GM23338 (cell line): ENCODE measurements around the gene ACOT13.

Source experiments
- STAT1 ChIP-seq: IDR thresholded peaks from one replicate; pipeline ENCODE4 v1.6.1; 2016; ENCODE audit warnings: antibody characterized with exemption; ENCODE audit not compliant: unreplicated experiment
- TF ChIP-seq, protein P1 (sequence below), 2 experiments: fragments of 200-600 bp in 1 of 2; sonication (generic) in 1 of 2; conservative IDR thresholded peaks; 2 replicates each; pipeline versions ENCODE4 v1.5.1 to v1.6.1; 2016 to 2017; ENCODE audit warnings: antibody characterized with exemption in 2 of 2, low read depth in 2 of 2, mild to moderate bottlenecking in 2 of 2, moderate library complexity in 1 of 2

DNA sequence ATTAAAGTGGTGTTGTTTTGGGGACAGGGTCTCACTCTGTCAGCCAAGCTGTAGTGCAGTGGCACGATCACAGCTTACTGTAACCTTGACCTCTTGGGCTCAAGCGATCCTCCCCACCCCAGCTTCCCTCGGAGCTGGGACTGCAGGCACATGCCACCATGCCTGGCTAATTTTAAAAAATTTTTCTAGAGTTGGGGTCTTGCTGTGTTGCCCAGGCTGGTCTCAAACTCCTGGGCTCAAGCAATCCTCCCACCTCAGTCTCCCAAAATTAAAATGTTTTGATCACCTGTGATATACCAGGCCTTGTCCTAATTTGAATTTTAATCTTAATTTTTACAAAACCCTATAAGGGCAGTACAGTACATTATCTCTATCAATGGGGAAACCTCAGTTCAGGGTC, 25.5 kb downstream of the ACOT13 start:
- TF ChIP-seq, protein P1, sequence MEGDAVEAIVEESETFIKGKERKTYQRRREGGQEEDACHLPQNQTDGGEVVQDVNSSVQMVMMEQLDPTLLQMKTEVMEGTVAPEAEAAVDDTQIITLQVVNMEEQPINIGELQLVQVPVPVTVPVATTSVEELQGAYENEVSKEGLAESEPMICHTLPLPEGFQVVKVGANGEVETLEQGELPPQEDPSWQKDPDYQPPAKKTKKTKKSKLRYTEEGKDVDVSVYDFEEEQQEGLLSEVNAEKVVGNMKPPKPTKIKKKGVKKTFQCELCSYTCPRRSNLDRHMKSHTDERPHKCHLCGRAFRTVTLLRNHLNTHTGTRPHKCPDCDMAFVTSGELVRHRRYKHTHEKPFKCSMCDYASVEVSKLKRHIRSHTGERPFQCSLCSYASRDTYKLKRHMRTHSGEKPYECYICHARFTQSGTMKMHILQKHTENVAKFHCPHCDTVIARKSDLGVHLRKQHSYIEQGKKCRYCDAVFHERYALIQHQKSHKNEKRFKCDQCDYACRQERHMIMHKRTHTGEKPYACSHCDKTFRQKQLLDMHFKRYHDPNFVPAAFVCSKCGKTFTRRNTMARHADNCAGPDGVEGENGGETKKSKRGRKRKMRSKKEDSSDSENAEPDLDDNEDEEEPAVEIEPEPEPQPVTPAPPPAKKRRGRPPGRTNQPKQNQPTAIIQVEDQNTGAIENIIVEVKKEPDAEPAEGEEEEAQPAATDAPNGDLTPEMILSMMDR (conservative IDR thresholded peaks at IDR 0.05; ENCODE audit: low read depth in 2 of 2) = no peak
- TF ChIP-seq STAT1 = no peak
